GM19467 (cell line): ENCODE results near the gene OR6Y1.

ENCODE experiments used
- ATAC-seq: cut with Tn5 transposase; IDR thresholded peaks from one replicate; pipeline ENCODE4 v1.9.1; 2021; ENCODE audit warnings: mild to moderate bottlenecking, moderate library complexity; ENCODE audit not compliant: unreplicated experiment

OR6Y1 gene, protein sequence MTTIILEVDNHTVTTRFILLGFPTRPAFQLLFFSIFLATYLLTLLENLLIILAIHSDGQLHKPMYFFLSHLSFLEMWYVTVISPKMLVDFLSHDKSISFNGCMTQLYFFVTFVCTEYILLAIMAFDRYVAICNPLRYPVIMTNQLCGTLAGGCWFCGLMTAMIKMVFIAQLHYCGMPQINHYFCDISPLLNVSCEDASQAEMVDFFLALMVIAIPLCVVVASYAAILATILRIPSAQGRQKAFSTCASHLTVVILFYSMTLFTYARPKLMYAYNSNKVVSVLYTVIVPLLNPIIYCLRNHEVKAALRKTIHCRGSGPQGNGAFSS

DNA sequence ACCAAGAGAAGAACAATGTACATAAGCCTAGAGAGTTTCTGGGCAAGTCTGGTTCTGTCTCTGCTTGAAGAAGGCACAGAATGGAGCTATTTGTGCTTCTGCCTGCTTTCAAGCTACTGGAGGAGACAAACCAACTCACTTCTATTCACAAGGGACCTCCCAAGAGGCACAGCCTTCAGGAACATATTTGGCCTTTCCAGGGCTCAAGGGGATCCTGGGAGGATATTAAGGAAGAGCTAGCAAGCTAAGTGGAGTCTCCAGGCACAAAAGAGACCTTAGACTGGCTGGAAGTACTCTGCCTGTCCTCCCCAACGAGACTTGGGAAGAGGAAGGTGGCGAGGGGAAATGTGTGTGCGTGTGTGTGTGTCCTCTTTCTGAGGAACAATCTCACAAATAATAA, at the start of gene OR6Y1:
TSS of gene OR6Y1 (minus strand) at position 54 of the 400 bp plus-strand sequence. CDS start 6,300 bp downstream, outside the sequence.
- no peak for ATAC-seq

DNA sequence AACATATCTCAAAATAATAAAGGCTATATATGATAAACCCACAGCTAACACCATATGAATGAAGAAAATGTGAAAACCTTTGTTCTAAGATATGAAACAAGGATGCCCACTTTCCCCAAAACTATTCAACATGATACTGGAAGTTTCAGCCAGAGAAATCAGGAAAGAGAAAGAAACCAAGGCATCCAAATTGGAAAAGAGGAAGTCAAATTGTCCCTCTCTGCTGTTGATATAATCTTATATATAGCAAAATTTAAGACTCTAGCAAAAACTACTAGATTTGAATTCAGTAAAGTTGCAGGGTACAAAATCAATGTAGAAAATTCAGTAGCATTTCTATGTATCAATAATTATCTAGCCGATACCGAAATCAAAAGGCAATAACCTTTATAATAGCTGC, 46.5 kb upstream of the OR6Y1 start:
- ATAC-seq = no peak

DNA sequence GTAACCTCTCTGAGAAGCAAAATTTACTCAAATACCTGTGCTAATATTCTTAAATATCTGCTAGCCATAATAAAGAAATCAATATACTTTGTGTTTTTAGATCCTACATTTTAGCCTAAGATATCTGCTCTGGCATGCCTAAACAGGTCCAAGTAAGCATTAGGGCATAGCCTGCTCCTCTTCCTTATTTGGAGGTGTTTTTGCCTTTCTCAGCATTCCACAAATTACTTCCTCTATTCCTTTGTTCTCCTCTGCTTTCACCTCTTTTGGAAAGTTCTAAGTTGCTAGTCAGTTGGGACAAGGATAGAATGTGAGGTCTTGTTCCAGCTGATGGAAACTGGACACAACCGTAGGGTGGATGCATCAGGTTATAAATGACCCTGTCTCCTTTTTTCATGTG, 32.7 kb upstream of the OR6Y1 start:
- ATAC-seq = no peak

DNA sequence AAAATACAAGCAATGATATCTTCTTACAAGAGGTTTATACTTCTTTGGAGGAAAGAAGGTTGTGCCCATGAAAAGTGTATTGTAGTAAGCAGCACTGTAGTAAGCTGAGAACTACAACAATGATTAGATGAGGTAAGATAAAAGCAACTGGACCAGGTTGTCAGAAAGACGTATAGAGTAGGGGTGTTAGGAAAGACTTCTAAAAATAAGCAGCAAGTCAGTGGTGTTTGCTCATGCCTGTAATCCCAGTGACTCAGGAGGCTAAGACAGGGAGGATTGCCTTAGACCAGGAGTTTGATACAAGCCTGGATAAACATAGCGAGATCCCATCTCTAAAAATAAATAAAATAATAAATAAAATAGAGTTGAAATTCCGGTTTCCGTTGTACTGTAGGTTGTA, 29.8 kb upstream of the OR6Y1 start:
- no peak for ATAC-seq

DNA sequence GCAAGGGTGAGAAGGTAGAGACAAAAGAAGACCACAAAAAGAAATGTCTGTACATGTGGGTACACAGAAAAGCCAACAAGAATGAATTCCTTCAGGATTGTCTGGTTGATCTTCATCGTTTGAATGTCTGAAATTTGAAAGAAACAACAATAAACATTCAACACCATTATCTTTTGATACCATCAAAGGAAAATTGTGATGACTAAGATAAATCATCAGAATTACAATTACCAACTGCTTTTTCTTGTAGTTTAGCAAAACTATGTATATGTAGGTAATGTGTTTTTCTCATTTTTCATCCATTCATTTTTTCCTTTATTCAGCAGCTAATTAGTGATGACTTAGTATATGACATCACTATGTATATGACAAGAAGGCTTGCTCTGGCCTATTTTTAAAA, 25.5 kb upstream of the OR6Y1 start, which contains the start of gene OR10X1:
TSS of gene OR10X1 (minus strand) at position 167 of the 400 bp plus-strand sequence. CDS start at position 167, 0 bp downstream.
- no peak for ATAC-seq

DNA sequence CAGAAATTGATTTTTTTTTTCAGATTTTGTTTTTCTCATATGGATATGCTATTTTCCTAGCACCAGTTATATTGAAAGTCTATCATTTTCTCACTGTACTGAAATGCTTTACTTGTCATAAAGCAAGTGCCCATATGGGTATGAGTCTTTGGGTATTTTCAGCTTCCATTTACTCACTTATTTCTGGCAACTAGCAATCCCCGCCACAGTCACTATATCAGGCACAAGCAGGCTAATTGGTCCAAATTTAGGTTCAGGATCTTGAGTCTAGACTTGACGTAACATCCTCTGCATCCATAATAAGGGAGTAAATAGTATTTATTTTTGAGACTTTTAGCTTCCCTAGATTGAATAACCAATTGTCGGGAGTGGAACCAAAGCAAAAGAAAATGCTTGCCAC, 23.4 kb upstream of the OR6Y1 start:
- ATAC-seq = no peak

DNA sequence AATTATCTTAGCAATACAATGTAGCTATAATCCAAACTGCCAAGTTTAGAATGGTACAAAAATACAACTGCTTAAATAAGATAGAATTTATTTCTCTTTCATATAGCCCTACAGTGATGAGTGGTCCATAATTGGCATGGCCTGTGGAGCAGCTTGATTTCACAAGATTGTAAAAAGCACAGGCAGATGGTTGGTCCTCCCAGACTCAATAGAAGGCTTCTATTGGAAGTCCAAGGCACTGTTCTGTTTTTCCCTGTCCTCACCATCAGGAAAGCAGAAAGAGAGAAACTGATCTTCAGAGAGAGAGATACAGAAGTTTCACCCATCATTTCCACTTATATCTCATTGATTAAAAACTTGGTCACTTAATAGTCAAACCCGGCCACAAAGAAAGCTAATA, 18.0 kb upstream of the OR6Y1 start:
- no peak for ATAC-seq

DNA sequence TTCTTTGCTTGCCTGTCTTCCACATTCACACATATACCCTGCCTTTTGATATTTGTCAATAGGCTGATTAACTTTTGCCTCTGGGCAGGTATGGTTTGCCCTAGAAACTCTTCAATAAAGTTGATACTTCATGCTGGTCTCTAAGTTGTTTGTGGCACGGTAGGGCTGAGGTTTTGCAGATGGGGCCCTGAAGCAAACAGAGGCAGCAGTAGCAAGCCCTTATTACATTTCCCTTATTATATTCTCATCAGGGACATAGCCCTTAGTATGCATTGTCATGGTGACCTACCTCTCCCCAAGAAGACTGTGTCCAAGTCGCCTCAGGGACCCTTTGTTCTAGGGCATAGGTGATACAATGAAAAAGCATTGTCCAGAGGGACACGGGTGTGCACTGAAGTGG, 16.3 kb upstream of the OR6Y1 start, which contains the start of gene OR6P1:
TSS of gene OR6P1 (minus strand) at position 101 of the 400 bp plus-strand sequence. CDS start 6,976 bp downstream, outside the sequence.
- ATAC-seq = no peak

DNA sequence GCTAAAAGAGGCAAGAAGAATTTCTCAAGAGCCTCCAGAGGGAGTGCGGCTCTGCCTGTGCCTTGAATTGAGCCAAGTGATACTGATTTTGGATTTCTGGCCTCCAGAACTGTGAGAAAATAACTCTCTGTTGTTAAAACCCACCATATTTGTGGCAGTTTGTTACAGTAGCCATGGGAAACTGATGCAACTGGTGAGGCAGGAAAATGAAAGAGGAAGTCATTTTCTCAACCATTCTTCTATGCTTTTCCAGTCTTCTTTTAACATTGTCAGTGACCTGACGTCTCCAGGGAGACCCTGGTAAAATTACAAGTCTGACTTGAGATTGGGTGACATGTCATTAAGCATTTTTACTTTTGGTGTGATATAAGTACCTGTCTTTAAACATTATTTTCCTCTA, 10.4 kb upstream of the OR6Y1 start:
- ATAC-seq = no peak

DNA sequence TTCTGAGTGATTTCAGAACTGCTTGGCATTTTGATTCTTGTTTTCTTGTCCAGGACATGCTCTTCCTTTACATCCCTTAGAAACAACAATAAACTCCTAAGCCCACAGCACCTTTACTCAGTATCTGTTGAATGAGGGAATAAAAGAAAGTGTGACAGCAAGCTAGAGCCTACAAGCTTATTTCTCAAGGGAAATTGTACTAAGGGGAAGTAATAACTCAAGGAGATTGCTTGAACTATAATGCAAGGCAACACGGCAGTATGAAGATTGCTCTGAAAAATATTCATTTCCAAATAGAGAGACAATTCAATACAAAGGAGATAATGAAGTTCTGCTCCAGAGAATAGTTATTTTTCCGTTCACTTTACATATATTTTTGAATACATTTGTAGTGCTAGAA, 9.6 kb upstream of the OR6Y1 start:
- ATAC-seq = no peak

DNA sequence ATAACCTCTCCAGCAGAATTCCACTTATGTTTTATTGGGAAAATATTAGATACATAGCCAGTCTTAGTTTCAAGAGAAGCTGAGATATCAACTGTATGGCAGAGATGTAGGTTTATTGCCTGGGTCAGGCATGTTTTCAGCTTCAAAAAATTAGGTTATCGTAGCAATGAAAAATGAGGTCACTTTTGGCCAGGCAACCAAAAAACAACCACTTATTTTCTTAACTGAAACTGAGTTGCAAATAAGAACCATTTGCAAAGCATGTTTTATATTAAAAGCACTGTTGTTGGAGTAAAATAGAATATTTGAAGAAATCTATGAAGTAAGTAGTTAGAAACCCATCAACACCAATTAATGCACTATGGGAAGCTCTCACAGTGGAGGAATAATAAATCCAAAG, 5.5 kb upstream of the OR6Y1 start:
- no peak for ATAC-seq

DNA sequence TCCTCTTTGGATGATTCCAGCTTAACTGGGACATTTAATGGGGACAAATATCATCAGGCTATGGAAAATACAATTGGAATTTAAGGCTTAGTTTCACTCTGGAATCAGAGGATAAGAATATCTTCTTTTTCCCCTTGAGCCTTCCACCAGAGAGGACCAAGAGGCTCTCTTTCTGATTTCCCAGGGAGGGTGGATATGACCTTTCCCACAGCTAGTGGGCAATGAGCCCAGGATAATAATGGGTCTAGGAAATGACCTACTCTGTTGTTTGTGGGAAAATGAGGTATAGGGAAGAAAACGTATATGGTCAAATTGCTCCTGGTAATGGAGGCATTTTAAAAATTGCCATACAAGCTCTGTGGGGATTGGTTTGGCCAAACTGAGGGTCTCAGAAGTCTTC, 1.9 kb downstream of the OR6Y1 start:
- no peak for ATAC-seq

DNA sequence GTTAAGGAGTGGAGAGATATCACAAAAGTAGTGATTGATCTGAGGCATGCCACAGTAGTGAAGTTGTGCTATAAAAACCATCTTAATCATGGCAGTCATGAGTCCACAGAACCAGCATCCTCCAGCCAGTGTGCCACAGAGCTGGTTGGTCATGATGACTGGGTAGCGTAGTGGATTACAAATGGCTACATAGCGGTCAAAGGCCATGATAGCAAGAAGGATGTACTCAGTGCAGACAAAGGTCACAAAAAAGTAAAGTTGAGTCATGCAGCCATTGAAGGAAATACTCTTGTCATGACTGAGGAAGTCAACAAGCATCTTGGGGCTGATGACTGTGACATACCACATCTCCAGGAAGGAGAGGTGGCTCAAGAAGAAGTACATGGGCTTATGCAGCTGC, 6.7 kb downstream of the OR6Y1 start:
- ATAC-seq = no peak

DNA sequence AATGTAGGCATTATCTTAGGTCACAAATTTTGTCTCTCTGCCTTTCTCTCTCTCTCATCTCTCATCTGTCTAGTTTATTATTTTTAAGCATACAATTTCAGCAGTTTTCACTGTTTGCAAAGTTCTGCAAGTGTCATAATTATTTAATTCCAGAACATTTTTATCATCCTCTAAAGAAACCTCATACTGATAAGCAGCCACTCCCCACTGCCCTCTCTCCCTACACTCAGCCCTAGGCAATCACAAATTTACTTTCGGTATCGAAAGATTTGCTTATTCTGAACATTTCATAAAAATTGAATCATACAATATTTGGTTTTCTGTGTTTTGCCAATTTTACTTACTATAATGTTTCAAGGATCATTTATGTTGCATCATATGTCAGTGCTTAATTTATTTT, 16.6 kb downstream of the OR6Y1 start:
- ATAC-seq = no peak

DNA sequence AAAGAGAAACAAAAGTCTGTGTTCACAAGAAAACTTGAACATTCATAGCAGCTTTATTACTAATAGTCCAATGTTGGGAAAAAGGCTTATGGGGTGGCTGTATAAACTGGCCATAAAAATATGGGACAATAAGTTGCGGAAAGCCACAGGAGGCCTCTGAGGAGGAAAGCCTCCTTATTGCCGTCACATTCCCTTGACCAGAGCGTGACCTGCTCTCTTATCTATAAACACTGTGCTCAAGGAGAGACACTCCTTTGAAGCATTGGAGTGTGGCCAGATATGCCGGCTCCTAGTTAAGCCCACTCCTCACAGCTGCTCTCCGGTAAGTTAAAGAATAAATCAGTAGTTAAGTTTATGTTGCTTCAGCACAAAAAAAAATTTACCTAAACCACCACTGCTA, 19.7 kb downstream of the OR6Y1 start:
- no peak for ATAC-seq

DNA sequence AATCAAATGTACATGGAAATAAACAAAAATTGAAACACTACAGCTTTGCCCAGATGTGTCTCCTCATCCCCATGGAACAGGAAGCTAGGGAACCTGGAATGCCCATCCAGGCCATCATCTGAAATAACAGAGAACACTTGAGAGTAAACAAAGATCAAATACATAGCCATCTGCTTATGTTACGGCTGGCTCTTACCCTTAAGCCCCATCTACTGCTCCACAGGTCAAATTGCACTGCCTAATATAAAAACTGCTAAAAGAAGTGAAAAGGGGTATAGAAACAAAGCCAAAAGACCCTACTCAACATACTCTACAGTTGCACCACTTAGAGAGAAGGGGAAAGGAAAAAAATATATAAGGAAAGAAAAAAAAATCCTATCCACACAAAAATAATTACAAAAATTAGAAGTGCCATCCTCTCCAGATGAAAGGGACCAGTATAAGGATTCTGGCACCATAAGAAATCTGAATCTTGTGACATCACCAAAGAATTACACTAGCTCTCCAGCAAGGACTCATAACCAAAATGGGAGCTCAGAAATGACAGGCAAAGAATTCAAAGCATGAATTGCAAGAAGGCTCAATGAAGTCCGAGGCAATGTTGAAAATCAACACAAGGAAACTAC, 26.9 kb downstream of the OR6Y1 start:
- no peak for ATAC-seq

DNA sequence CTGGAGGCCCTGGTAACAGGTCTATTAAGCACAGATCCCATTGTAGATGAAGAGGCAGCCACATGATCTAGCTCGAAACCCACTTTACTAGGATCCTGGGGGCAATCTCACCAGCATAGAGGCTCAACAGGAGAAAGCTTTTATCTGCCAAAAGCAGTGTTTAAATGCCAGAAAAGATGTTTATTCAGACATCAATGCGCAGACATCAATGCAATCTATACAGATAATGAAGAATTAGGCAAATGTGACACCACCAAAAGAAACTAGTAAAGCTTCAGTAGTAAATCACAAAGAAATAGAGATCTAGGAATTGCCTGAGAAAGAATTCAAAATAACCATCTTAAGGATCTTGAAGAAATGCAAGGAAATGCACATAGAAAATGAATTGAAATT, 32.5 kb downstream of the OR6Y1 start:
- ATAC-seq = no peak

DNA sequence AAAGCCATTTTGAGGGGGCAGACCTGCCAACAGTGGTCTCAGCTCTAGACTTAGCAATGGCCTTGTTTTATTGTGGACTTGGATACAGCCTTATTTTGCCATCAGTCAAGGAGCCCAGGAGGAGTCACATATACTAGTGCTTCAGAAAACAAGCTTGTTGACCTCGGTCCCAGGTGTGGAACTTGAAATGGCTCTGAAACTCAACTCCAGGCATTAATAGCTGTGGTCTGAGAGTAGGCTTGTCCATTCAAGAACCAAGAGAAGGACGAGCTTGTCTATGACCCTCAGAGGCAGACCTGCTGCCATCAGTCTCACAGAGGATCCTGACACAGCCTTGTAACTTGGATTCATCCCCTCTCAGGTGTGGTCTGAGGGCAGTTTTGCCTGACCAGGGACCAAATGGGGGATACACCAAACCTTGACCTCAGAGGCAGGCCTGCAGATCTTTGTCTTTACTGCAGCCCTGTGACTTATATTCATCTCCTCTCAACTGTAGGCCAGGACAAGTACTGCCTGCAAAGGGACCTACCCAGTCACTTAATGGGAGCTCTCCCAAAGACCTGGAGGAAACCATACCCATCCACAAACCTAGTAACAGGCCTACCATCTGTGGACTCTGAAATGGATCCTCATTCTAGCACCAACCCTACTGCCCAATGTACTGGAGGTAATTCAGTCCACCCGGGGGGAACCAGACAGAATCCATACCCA, 33.1 kb downstream of the OR6Y1 start:
- no peak for ATAC-seq

DNA sequence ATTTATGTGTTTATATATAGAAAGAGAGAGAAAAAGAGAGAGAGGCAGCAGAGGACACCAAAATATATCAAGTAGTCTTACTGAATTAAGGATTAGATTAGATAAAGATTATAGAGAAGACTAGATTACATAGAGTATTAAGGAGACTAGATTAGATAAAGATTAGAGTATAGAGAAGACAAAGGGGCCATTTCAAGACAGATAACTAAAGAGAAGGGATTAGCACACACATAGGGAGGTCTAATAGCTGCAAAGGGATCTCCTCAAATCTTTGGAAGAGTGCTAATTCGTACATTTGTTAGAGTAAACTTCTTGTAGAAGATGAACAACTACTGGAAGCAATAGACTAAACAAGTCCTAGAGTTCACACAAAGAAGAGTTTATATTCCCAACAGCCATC, 34.2 kb downstream of the OR6Y1 start:
- ATAC-seq = no peak

DNA sequence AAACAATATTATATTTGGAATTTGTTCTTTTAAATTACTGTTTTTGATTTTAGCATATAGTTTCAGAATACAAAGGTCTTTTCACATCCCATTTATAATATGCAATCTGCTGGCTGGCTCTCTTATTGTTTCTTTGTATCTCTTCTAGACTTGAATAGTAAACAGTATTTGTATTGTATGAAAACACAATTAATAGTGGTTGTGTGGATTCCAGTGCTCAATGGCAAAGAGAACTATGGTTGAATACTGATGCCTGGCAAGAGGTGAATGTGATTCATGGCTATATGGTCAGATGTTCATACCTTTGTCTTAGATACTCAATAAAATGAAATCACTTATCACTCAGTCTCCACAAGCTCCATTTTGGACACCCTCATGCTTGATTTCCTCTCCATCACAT, 37.2 kb downstream of the OR6Y1 start:
- no peak for ATAC-seq

DNA sequence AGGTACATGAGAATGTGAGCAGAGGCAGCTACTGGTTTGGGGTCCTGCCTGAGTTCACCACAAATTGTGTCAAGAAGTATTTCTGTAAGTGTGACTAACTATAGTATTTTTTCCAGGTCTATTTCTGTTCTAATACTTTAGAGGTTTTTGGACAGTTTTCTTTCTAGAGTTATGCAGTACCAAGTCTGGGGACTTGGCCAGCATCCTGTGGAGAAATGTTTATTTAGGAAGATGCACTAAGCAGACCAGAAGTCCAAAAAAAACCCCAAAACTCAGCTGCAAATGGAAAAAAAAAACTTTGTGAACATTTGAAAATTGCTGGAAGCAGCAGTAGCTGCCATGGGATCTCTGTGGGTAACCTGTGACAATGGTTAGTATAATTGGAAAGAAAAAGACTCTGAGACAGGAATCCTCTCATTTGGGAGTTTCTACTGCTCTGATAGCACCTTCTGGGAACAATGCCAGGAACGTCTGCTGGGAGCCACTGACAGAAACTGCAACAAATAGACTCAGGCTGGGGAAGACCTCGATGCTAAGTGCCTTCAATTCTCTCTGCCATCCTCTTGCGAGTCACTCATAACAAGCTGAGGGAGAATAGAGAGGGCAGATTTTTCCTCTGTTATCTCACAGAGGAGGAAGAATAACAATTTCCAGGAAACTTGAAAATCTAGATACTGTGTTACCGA, 44.6 kb downstream of the OR6Y1 start:
- ATAC-seq = no peak
